SU-DHL-6 (cell line): ENCODE results near the gene SYNC.

Source experiments
- CTCF ChIP-seq: fragments of 200-600 bp; sonication (generic); IDR thresholded peaks from one replicate; pipeline ENCODE4 v1.5.1; 2017; ENCODE audit warnings: antibody characterized with exemption, mild to moderate bottlenecking, low read length, moderate library complexity; ENCODE audit not compliant: insufficient read depth, poor library complexity, severe bottlenecking
- EZH2phosphoT487 ChIP-seq: fragments of 200-600 bp; sonication (generic), shearing (Covaris generic); conservative IDR thresholded peaks from 2 replicates; pipeline ENCODE4 v1.6.1; 2018; ENCODE audit warnings: mild to moderate bottlenecking, antibody characterized with exemption, low read length, moderate library complexity, mixed read lengths

- TF ChIP-seq CTCF (no peak), EZH2phosphoT487 (no peak)
Measured at GRCh38 chr1:32636914-32637645, 65.5 kb downstream of the SYNC start.
